IMR-90 (cell line): ENCODE measurements around the gene SERPINH1. TPM values are rescaled to one million over a fixed set of nuclear protein-coding genes. Genes with fewer than 3 reads are reported as not detected.

Source experiments
- ATAC-seq: fragments of 200-7000 bp; cut with Tn5 transposase; 2 replicates; pipeline ENCODE4 v1.9.1; 2020; ENCODE audit warnings: low read depth, mild to moderate bottlenecking, moderate library complexity
- BruUV-seq: library from RNA; stranded (reverse); fragments of 400-500 nt; replicated peaks from 2 replicates; lab custom pipeline; 2021; lab: Mats Ljungman, UMichigan
- CTCF ChIA-PET: fragments of 300-600 bp; formaldehyde crosslinking; extraction: SDS; loops from one replicate; lab custom pipeline; 2021; ENCODE audit warnings: antibody characterized with exemption; lab: Yijun Ruan, JAX
- POLR2A ChIA-PET: fragments of 300-600 bp; sonication (Branson Sonifier 250); formaldehyde crosslinking; loops from one replicate; lab custom pipeline; 2022; ENCODE audit warnings: antibody characterized with exemption; ENCODE audit not compliant: unreplicated experiment; lab: Charles Lee
- DNase-seq: peaks from one replicate; pipeline ENCODE4 v3.0.0; 2013
- H2AFZ ChIP-seq: replicated peaks from 2 replicates; pipeline ENCODE3; 2013; ENCODE audit warnings: low read length, mild to moderate bottlenecking; ENCODE audit not compliant: poor library complexity
- H2AK5ac ChIP-seq: 2 replicates; pipeline ENCODE4 v1.6.1; 2013; ENCODE audit warnings: low read depth, low read length, inconsistent platforms
- H2AK9ac ChIP-seq: replicated peaks from 2 replicates; pipeline ENCODE3; 2013; ENCODE audit warnings: mild to moderate bottlenecking, low read depth, low read length, moderate library complexity; ENCODE audit not compliant: poor library complexity
- H2BK120ac ChIP-seq: 2 replicates; pipeline ENCODE4 v1.6.1; 2013; ENCODE audit warnings: low read depth, low read length, inconsistent platforms
- H2BK15ac ChIP-seq: 3 replicates; pipeline ENCODE4 v1.6.1; 2013; ENCODE audit warnings: low read depth, low read length, inconsistent platforms
- H2BK20ac ChIP-seq: 2 replicates; pipeline ENCODE4 v1.6.1; 2013; ENCODE audit warnings: low read depth, mild to moderate bottlenecking, inconsistent platforms, low read length, moderate library complexity
- H2BK5ac ChIP-seq: 2 replicates; pipeline ENCODE4 v1.6.1; 2013; ENCODE audit warnings: mild to moderate bottlenecking, low read depth, low read length, inconsistent platforms; ENCODE audit not compliant: poor library complexity, severe bottlenecking
- H3K14ac ChIP-seq: replicated peaks from 2 replicates; pipeline ENCODE4 v1.6.1; 2013; ENCODE audit warnings: low read depth, low read length, inconsistent platforms
- H3K18ac ChIP-seq: 2 replicates; pipeline ENCODE4 v1.6.1; 2013; ENCODE audit warnings: low read depth, low read length, control low read depth
- H3K23ac ChIP-seq: 2 replicates; pipeline ENCODE4 v1.6.1; 2013; ENCODE audit warnings: low read depth, low read length, inconsistent platforms
- H3K27ac ChIP-seq: 2 replicates; pipeline ENCODE4 v1.5.1; 2013; ENCODE audit warnings: mild to moderate bottlenecking, control low read depth, low read length; ENCODE audit not compliant: insufficient read depth
- H3K27me3 ChIP-seq: 2 replicates; pipeline ENCODE4 v1.6.1; 2013; ENCODE audit warnings: low read length; ENCODE audit not compliant: control insufficient read depth, insufficient read depth
- H3K36me3 ChIP-seq: 2 replicates; pipeline ENCODE4 v1.6.1; 2013; ENCODE audit warnings: low read length, mixed read lengths; ENCODE audit not compliant: control insufficient read depth, insufficient read depth
- H3K4ac ChIP-seq: 2 replicates; pipeline ENCODE4 v1.6.1; 2013; ENCODE audit warnings: low read depth, low read length, inconsistent platforms
- H3K4me1 ChIP-seq: 2 replicates; pipeline ENCODE4 v1.6.1; 2013; ENCODE audit warnings: low read length, mixed read lengths; ENCODE audit not compliant: control insufficient read depth, insufficient read depth
- H3K4me2 ChIP-seq: 2 replicates; pipeline ENCODE4 v1.6.1; 2013; ENCODE audit warnings: low read depth, mild to moderate bottlenecking, control low read depth, low read length, moderate library complexity
- H3K4me3 ChIP-seq: 2 replicates; pipeline ENCODE4 v1.5.1; 2013; ENCODE audit warnings: low read depth, mild to moderate bottlenecking, control low read depth, low read length, moderate library complexity; ENCODE audit not compliant: insufficient read depth
- H3K56ac ChIP-seq: 2 replicates; pipeline ENCODE4 v1.6.1; 2013; ENCODE audit warnings: low read length, inconsistent platforms; ENCODE audit not compliant: insufficient read depth; ENCODE audit errors: extremely low read depth
- H3K79me1 ChIP-seq, 2 experiments: 2 replicates each; pipeline ENCODE4 v1.6.1; 2013; ENCODE audit warnings: low read length in 2 of 2, inconsistent platforms in 1 of 2, low read depth in 1 of 2
- H3K9ac ChIP-seq: 2 replicates; pipeline ENCODE4 v1.6.1; 2013; ENCODE audit warnings: low read depth, low read length, control low read depth
- H3K9me1 ChIP-seq: 2 replicates; pipeline ENCODE4 v1.6.1; 2013; ENCODE audit warnings: low read length, inconsistent platforms; ENCODE audit not compliant: insufficient read depth
- H3K9me3 ChIP-seq: 2 replicates; pipeline ENCODE4 v1.6.1; 2013; ENCODE audit warnings: low read length; ENCODE audit not compliant: control insufficient read depth, insufficient read depth
- H4K20me1 ChIP-seq: 2 replicates; pipeline ENCODE4 v1.6.1; 2013; ENCODE audit warnings: low read length, inconsistent platforms; ENCODE audit not compliant: insufficient read depth
- H4K5ac ChIP-seq: 2 replicates; pipeline ENCODE4 v1.6.1; 2013; ENCODE audit warnings: mild to moderate bottlenecking, low read depth, low read length, control low read depth
- H4K8ac ChIP-seq, 2 experiments: 2 replicates each; pipeline ENCODE4 v1.6.1; 2013; ENCODE audit warnings: low read depth in 2 of 2, low read length in 2 of 2, control low read depth in 1 of 2, inconsistent platforms in 1 of 2
- H4K91ac ChIP-seq: 2 replicates; pipeline ENCODE4 v1.6.1; 2013; ENCODE audit warnings: low read depth, low read length, inconsistent platforms; ENCODE audit not compliant: insufficient read depth
- CEBPB ChIP-seq: IDR thresholded peaks from 2 replicates; pipeline ENCODE4 v1.6.1; 2012; ENCODE audit warnings: low read depth, low read length, improper control_type of control experiment
- RFX5 ChIP-seq: IDR thresholded peaks from 2 replicates; pipeline ENCODE4 v1.8.0; 2012; ENCODE audit warnings: low read depth, mild to moderate bottlenecking, low read length, moderate library complexity
- WGBS, 2 experiments: methylation state at CpG; one replicate each; pipeline versions ENCODE4 v1.1.5 to v1.1.7; 2013; ENCODE audit warnings: missing lambda C conversion rate in 2 of 2; ENCODE audit not compliant: insufficient read length in 1 of 2; ENCODE audit errors: extremely low coverage in 2 of 2; 5-methylcytosine and 5-hydroxymethylcytosine counted together
- dilution Hi-C: fragments of 300-500 bp; cut with HindIII; formaldehyde crosslinking; loops from one replicate; pipeline ENCODE4 v1.14.3; 2018; ENCODE audit warnings: low sequenced_read_pairs; ENCODE audit not compliant: unreplicated experiment
- in situ Hi-C: fragments of 300-500 bp; cut with MboI; formaldehyde crosslinking; loops from 3 replicates; pipeline ENCODE4 v1.14.3; 2019; ENCODE audit warnings: low sequenced_read_pairs, inconsistent platforms, mixed read lengths
- intact Hi-C: fragments of 100-400 bp; cut with micrococcal nuclease; formaldehyde crosslinking; loops from 2 replicates; pipeline ENCODE4 v1.10.0; 2022
- polyA plus RNA-seq, 3 experiments: library from polyadenylated mRNA; depleted of rRNA; stranded (reverse); fragments of >200 nt; gene quantifications; 2 replicates each; pipeline ENCODE4 v1.2.3, GENCODE V29; 2012; ENCODE audit warnings: low replicate concordance in 1 of 3
- total RNA-seq: library from RNA; depleted of rRNA; stranded (reverse); fragments of >200 nt; gene quantifications from 2 replicates; pipeline ENCODE4 v1.2.3, GENCODE V29; 2012

The SERPINH1 gene
- total and polyA plus RNA-seq, 2 of the 4 experiments (the other 2 are of a cell fraction): 841 to 1,857 TPM

DNA sequence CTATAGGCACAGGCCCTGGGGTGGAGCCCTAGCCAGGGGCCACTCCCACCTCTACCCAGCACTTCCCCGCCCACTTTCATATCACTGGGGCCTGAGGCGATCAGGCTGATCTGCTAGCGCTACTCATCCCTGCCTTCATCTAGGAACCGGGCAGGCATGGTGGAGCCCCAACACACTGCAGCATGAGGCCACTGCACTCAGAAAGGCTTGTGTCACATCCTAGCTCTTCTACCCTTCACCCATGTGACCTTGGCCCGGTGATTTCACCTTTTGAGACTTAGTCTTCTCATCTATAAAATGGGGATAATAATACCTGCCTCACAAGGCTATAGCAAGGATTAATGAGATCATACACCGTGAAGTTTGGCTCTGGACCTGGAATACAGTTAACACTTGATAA, 18.2 kb upstream of the SERPINH1 start:
- ATAC-seq (no peak), DNase-seq (no peak)
- in situ Hi-C loops: loop anchor here (25.0 kb wide), 1 partner anchor 257 kb away; no protein-coding TSS in a partner anchor
- Histone ChIP-seq H2AK9ac (no peak overlapping the region), H4K91ac (no peak overlapping the region), H2BK120ac (no peak overlapping the region), H3K9me3 (no peaks in the 10 kb centered on the region), H2BK15ac (no peak overlapping the region), H2AK5ac (0 out of 2 replicates have a peak overlapping the region, but pooled peaks have one; percentile 3), H3K27me3 (peaks cover 8% of the 10 kb centered on the region), H3K18ac (no peak overlapping the region), H4K8ac (no peak overlapping the region), H4K5ac (no peak overlapping the region), H3K4me1 (peaks cover 9% of the 10 kb centered on the region), H3K27ac (no peak overlapping the region), H2BK20ac (no peak overlapping the region), H3K9ac (no peak overlapping the region), H3K4me3 (no peak overlapping the region), H2BK5ac (no peak overlapping the region), H3K79me1 (peaks cover 0 to 7% of the 10 kb centered on the region in 2 experiments; a peak in 1 of 4 replicates), H3K23ac (no peak overlapping the region), H3K4me2 (no peak overlapping the region), H4K20me1 (no peaks in the 10 kb centered on the region), H3K56ac (no peak overlapping the region), H3K14ac (no peak overlapping the region), H2AFZ (no peak overlapping the region), H3K4ac (no peak overlapping the region), H3K9me1 (no peaks in the 10 kb centered on the region), H3K36me3 (no peaks in the 10 kb centered on the region)
- intact Hi-C loops: no loop called here
- BruUV-seq: no TSS peak
- CTCF ChIA-PET: no interaction called here
- POLR2A ChIA-PET: no interaction called here
- WGBS, 2 experiments: no CpG with 5 or more reads among the region's 6 CpGs
- dilution Hi-C loops: no loop called here
- TF ChIP-seq RFX5: no peak
- TF ChIP-seq CEBPB: no peak
